GM18861 (cell line): ENCODE results near the gene SPNS2.

Experiments used
- ATAC-seq: cut with Tn5 transposase; IDR thresholded peaks from one replicate; pipeline ENCODE4 v1.9.1; 2021; ENCODE audit not compliant: unreplicated experiment

The SPNS2 gene

GRCh38 chr17:4498461-4499397 lies at the start of gene SPNS2:
Gene SPNS2, plus strand, starts transcription at chr17:4498881. Its CDS starts 167 bp downstream, at chr17:4499048.
- no peak for ATAC-seq

- ATAC-seq: no peak
Measured at GRCh38 chr17:4449736-4450135, 48.9 kb upstream of the SPNS2 start.

GRCh38 chr17:4450710-4451316 lies 47.9 kb upstream of the SPNS2 start:
- no peak for ATAC-seq

GRCh38 chr17:4453812-4454591 lies 44.7 kb upstream of the SPNS2 start:
- no peak for ATAC-seq

- ATAC-seq: no peak
Measured at GRCh38 chr17:4460661-4461060, 38.0 kb upstream of the SPNS2 start.

GRCh38 chr17:4463818-4464476 lies 34.7 kb upstream of the SPNS2 start:
- no peak for ATAC-seq

- ATAC-seq: no peak
Measured at GRCh38 chr17:4465786-4466185, 32.9 kb upstream of the SPNS2 start.

- no peak for ATAC-seq
Measured at GRCh38 chr17:4467287-4467686, 31.4 kb upstream of the SPNS2 start.

GRCh38 chr17:4469552-4469951 lies 29.1 kb upstream of the SPNS2 start:
- ATAC-seq: no peak

- no peak for ATAC-seq
Measured at GRCh38 chr17:4472286-4472685, 26.4 kb upstream of the SPNS2 start.

- ATAC-seq: no peak
Measured at GRCh38 chr17:4474093-4474492, 24.6 kb upstream of the SPNS2 start.

- no peak for ATAC-seq
Measured at GRCh38 chr17:4475001-4475400, 23.7 kb upstream of the SPNS2 start.

GRCh38 chr17:4475463-4475862 lies 23.2 kb upstream of the SPNS2 start:
- ATAC-seq: no peak

- no peak for ATAC-seq
Measured at GRCh38 chr17:4476017-4476416, 22.7 kb upstream of the SPNS2 start.

- no peak for ATAC-seq
Measured at GRCh38 chr17:4476511-4477070, 22.1 kb upstream of the SPNS2 start.

GRCh38 chr17:4477255-4477791 lies 21.4 kb upstream of the SPNS2 start:
- no peak for ATAC-seq

- ATAC-seq: no peak
Measured at GRCh38 chr17:4478318-4478830, 20.3 kb upstream of the SPNS2 start.

GRCh38 chr17:4479340-4479981 lies 19.2 kb upstream of the SPNS2 start:
- ATAC-seq: no peak

- ATAC-seq: no peak
Measured at GRCh38 chr17:4479982-4480751, 18.5 kb upstream of the SPNS2 start.
